ENCODE measurements around the gene TRIM8. TPM values are rescaled to one million over a fixed set of nuclear protein-coding genes. Genes with fewer than 3 reads are reported as not detected.

The TRIM8 gene
- total RNA-seq, 1 experiment from 2014 or later: 37.0 TPM

DNA sequence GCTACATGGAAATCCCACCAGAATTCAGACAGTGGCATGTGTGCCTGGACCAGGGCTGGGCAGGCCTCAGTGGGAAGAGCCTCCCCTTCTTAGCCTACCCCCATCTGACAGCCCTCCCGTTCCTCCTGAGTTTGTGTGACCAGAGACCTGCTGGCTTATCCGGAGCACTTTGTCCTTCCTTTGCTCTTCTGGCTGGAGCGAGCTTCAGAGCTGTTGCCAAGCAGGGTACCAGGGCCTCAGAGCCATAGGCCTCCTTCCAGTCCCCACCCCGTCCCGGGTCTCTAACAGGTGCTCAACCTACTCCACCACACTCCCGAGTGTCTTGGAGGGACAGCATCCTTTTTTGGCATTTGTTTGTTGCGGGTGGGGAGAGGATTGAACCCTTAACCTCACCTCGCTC lies 26.5 kb upstream of the TRIM8 start:
- Histone ChIP-seq H3K27me3 (ENCODE audit: insufficient read depth, low read length) (no peaks in the 10 kb centered on the region), H3K4me1 (ENCODE audit: insufficient read depth, low read length) (no peaks in the 10 kb centered on the region), H2BK12ac (ENCODE audit: insufficient read length, low read depth, low read length) (no peak overlapping the region), H3K23ac (ENCODE audit: insufficient read length, low read depth, low read length) (no peak overlapping the region), H3K9ac (ENCODE audit: extremely low read depth, insufficient read length, low read length) (no peak overlapping the region), H3K27ac (ENCODE audit: insufficient read length, low read depth, low read length) (no peak overlapping the region), H4K5ac (ENCODE audit: insufficient read length, low read depth, low read length) (no peak overlapping the region), H3T11ph (ENCODE audit: low read length) (no peak overlapping the region), H4K8ac (replicated peaks; ENCODE audit: insufficient read length, low read depth, low read length) (no peak overlapping the region), H2BK120ac (ENCODE audit: low read depth, low read length, poor library complexity, severe bottlenecking) (no peak overlapping the region), H4K20me1 (ENCODE audit: control insufficient read depth, insufficient read depth, insufficient read length) (no peaks in the 10 kb centered on the region), H3K4ac (ENCODE audit: low read depth, low read length) (no peak overlapping the region), H3K23me2 (ENCODE audit: insufficient read length, low read depth, low read length, poor library complexity, severe bottlenecking) (no peaks in the 10 kb centered on the region), H3K18ac (ENCODE audit: insufficient read length, low read depth, low read length) (no peak overlapping the region), H4K91ac (ENCODE audit: insufficient read length, low read depth, low read length) (no peak overlapping the region), H3K14ac (ENCODE audit: insufficient read depth, low read length) (no peak overlapping the region), H3K4me2 (ENCODE audit: insufficient read depth, insufficient read length, low read length) (no peak overlapping the region), H3K79me1 (ENCODE audit: insufficient read depth, low read depth, low read length, poor library complexity, severe bottlenecking) (no peaks in the 10 kb centered on the region), H2BK20ac (ENCODE audit: low read depth, low read length, poor library complexity, severe bottlenecking) (no peak overlapping the region), H2AK5ac (ENCODE audit: insufficient read length, low read length) (no peak overlapping the region), H3K56ac (ENCODE audit: insufficient read length, low read depth, low read length) (no peak overlapping the region), H2BK15ac (ENCODE audit: low read depth, low read length) (no peak overlapping the region), H3K9me3 (ENCODE audit: control insufficient read depth, low read depth, low read length) (no peaks in the 10 kb centered on the region), H3K79me2 (ENCODE audit: insufficient read depth, low read length) (no peaks in the 10 kb centered on the region), H2BK5ac (ENCODE audit: insufficient read length, low read length) (no peak overlapping the region), H2AFZ (ENCODE audit: low read length) (no peak overlapping the region)
- Mint-ChIP-seq H3K27ac (no peak overlapping the region; a peak in 1 of 7 replicates), H3K36me3 (ENCODE audit: insufficient read depth in 1 of 3, low read depth in 3 of 3) (peaks cover 3 to 8% (median 8%) of the 10 kb centered on the region in 3 experiments; a peak in 5 of 7 replicates), H3K4me3 (no peak overlapping the region), H3K4me1 (peaks cover 18 to 34% of the 10 kb centered on the region in 2 experiments), H3K9me3 (no peaks in the 10 kb centered on the region), H3K27me3 (ENCODE audit: low read depth) (no peaks in the 10 kb centered on the region)
- WGBS (ENCODE audit: extremely low coverage, insufficient read length, low lambda C conversion rate): no CpG with 5 or more reads among the region's 8 CpGs
- TF ChIP-seq, protein P1, sequence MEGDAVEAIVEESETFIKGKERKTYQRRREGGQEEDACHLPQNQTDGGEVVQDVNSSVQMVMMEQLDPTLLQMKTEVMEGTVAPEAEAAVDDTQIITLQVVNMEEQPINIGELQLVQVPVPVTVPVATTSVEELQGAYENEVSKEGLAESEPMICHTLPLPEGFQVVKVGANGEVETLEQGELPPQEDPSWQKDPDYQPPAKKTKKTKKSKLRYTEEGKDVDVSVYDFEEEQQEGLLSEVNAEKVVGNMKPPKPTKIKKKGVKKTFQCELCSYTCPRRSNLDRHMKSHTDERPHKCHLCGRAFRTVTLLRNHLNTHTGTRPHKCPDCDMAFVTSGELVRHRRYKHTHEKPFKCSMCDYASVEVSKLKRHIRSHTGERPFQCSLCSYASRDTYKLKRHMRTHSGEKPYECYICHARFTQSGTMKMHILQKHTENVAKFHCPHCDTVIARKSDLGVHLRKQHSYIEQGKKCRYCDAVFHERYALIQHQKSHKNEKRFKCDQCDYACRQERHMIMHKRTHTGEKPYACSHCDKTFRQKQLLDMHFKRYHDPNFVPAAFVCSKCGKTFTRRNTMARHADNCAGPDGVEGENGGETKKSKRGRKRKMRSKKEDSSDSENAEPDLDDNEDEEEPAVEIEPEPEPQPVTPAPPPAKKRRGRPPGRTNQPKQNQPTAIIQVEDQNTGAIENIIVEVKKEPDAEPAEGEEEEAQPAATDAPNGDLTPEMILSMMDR (conservative IDR thresholded peaks at IDR 0.05): no peak
- DNase-seq: no peak

Measured in H9 (cell line).